ENCODE results near the gene ANO2.
"Not testable (repeated sequence)": the region's sequence is repeated elsewhere in the genome, so short reads cannot be mapped to it uniquely, and the experiment has no call there.

The ANO2 gene

DNA sequence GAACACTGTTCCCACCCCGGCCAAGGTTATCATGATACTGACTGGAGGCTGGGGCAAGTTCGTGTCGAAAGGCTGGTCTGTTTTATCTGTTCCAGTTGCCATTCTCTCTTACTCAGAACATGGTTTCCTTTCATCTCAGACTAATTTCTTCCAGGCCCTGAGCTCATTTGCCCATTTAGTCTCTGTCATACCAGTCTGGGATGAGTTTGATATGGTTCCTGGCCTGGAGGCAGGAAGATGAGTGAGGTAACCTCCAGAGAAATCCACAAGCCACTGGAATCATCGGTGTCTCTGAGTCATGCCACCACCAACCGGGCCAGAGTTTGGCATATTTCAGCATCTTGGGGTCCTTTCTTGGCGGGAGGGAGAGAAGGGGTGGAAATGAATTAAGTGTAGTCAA, 398.4 kb downstream of the ANO2 start:
- no peak for TF ChIP-seq ZNF274 (IDR thresholded peaks at IDR 0.05; ENCODE audit: low read depth, low read length)
- H3K4me3 ChIP-seq (ENCODE audit: low read length), result no peak overlapping the region

DNA sequence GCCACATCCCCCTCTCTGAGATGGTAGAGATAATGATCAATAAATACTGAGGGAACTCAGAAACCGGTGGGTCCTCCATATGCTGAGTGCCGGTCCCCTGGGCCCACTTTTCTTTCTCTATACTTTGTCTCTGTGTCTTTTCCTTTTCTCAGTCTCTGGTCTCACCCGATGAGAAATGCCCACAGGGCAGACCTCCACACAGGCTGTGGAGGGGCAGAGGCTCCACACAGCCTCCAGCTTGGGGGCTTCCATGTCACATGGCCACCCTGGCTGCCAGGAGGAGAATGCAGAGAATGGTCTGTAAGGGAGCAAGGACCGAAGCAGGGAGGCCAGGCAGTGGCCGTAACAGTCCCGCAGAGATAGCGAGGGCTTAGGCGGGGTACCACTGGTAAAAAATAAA, 407.3 kb downstream of the ANO2 start:
- no peak for TF ChIP-seq ZNF274 (IDR thresholded peaks at IDR 0.05; ENCODE audit: low read depth, low read length)
- no peak overlapping the region for H3K4me3 ChIP-seq (ENCODE audit: low read length)

DNA sequence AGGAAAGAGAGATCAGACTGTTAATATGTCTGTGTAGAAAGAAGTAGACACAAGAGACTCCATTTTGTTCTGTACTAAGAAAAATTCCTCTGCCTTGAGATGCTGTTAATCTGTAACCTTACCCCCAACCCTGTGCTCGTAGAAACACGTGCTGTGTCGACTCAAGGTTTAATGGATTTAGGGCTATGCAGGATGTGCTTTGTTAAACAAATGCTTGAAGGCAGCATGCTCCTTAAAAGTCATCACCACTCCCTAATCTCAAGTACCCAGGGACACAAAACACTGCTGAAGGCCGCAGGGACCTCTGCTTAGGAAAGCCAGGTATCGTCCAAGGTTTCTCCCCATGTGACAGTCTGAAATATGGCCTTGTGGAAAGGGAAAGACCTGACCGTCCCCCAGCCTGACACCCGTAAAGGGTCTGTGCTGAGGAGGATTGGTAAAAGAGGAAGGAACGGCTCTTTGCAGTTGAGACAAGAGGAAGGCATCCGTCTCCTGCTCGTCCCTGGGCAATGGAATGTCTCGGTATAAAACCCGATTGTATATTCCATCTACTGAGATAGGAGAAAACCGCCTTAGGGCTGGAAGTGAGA, 407.9 kb downstream of the ANO2 start:
- not testable (repeated sequence) for H3K4me3 ChIP-seq (ENCODE audit: low read length)

DNA sequence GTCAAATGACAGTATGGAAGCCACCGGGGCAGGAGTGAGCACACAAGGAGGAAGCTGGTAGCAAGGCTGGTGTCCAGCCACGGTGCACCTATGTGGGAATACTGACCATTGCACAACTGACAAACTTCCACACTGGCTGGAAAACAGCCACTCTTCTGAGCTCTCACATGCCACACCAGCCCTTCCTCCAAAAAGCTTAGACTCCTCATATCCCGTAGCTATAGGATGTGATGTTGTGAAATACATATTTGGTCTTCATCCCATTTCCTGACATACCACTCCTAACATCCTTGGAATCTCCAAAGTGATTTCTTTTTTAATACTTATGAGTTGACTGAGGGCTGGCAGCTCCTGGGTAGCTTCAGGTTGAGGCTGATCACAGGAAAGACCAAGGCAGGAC, 409.5 kb downstream of the ANO2 start:
- no peak overlapping the region for H3K4me3 ChIP-seq (ENCODE audit: low read length)
- no peak for TF ChIP-seq ZNF274 (IDR thresholded peaks at IDR 0.05; ENCODE audit: low read depth, low read length)

DNA sequence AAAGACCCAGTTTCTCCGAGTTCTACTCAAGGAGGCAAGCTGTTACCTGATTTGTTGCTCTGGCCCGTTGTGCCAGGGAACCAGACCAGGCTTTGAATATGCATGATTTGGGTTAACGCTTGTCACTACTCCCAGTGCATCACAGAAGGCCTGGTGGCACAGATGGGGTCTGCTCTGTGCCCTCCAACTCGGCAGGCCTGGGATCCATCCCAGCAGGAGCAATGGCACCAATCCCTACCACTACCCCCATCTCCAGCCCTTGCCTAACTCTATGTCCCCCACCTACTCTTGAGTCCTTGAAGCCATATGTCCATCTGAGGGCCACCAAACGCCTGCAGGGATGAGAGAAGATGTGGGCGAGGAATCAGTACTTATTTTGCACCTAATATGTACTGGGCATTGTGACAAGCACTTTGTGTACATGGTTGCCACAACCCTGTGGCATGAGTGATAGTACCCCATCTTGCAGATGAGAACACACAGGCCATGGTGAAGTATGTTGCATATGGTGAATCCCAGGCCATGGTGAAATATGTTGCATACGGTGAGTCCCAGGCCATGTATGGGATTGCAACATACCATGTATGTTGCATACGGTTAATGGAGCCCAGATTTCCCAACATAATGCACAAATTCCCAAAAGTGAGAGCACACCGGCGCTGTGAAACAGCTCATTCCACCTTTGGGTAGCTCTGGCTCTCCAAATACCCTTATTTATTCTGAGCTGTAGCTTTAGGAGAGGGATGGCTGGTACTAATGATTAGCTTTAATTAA, 410.4 kb downstream of the ANO2 start:
- TF ChIP-seq ZNF274 (IDR thresholded peaks at IDR 0.05; ENCODE audit: low read depth, low read length), result no peak
- no peak overlapping the region for H3K4me3 ChIP-seq (ENCODE audit: low read length)

DNA sequence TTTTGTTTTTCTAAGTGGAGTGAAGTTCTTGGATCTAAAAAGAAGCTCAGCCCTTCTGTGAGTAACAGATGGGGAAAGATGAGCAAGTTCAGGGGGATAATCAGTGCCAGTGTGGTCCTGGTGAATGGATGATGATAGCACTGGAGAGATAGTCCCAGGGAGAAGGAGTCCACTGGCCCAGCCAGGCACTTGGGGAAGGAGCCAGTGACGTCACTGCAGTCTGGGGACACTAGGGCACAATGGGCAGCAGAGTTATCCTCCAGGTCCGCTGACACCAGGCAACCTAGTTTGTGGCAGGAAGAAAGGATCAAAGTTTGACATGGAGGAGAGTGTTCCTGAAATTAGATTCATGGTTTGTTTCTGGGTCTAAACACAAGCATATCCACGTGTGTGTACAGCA, 411.7 kb downstream of the ANO2 start:
- TF ChIP-seq ZNF274 (IDR thresholded peaks at IDR 0.05; ENCODE audit: low read depth, low read length), result no peak

DNA sequence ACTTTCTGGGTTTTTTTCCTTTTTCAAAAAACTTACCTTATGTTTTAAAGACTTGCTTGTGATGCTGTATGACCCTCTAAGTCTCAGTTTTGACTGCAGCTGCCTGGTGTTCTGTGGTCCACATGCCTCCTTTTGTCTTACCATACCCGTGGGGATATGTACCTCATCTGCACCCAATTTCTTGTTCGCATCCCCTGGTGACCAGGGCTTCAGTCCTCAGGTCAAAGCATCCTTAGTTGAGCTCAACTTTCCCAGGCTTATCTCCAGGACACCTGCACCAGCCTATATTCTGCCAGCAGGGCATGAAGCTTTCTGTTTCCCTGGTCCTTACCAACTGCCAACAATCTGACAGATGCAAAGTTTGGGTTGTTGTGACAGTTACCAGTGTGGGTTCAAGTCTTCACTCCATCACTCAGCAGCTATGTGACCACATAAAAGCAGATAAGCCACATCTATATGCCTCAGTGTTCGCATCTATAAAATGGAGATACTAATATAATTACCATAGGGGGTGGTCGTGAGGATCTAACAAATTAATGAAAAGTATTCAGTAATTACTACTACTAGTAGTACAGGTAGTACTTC, 419.2 kb downstream of the ANO2 start:
- H3K4me3 ChIP-seq (ENCODE audit: low read length), result no peak overlapping the region
- no peak for TF ChIP-seq ZNF274 (IDR thresholded peaks at IDR 0.05; ENCODE audit: low read depth, low read length)

More for the DNA sequence above, 411.7 kb downstream of the ANO2 start:
- no peak overlapping the region for H3K4me3 ChIP-seq (ENCODE audit: low read length)

DNA sequence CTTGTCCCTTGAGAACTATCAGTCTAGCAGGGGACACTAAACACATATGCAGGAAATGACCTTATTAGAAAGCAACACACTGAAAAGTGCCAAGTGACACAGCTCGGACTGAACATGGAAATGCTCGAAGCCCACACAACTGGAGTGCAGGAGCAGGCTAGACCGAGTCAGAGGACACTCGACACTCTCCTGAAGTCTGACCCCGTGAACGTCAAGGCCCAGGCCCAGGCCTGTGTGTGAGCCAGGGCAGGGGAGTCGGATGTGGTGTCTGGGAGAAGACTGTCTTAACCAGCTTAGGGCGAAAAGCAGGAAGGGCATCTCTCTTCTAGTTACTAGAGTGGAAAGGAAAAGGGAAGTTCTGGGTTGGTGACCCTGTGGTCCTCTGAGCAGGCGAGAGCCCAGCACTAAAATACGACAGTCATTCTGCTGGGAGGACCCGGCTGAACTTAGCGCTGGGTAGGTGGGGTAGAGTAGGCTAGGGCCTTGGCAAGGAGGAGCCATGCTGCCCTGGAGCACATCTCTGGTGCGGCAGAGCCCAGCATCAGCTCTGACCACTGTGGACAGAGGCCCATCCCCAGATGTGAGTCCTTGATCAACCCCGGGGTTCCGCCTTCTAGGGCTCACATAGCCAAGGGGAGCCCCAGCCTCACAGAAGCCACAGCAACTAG, 420.2 kb downstream of the ANO2 start:
- TF ChIP-seq ZNF274 (IDR thresholded peaks at IDR 0.05; ENCODE audit: low read depth, low read length), result no peak
- H3K4me3 ChIP-seq (ENCODE audit: low read length), result no peak overlapping the region

DNA sequence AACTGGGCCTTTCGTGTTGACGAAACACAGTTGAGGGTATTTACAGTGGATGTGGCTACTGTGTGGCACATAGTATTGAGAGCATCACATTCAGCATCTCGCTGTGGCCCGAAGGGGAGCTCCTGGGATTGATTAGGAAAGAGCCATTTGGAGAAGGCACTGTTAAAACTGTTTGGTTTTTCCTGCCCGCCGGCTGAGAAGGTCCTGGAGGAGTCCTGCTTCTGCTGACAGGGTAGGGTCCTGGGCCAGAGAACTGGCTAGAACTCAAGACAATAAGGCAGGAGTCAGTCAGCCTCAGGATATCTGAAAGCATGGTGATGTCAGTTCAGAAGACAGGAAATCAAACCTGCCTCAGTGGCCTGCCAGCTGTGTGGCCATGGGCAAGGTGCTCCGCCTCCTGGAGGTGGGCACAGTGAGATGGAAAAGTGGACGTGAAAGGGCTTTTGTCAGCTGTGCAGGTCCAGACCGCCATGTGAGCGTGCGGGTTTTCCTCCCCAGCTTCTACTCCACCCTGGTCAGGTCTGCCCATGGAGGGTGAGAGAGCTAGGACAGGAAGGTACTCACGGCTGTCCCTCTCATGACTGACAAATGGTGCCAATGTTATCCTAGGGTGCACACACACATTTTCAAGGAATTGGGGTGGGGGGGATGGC, 420.8 kb downstream of the ANO2 start:
- no peak overlapping the region for H3K4me3 ChIP-seq (ENCODE audit: low read length)
- TF ChIP-seq ZNF274 (IDR thresholded peaks at IDR 0.05; ENCODE audit: low read depth, low read length), result no peak

DNA sequence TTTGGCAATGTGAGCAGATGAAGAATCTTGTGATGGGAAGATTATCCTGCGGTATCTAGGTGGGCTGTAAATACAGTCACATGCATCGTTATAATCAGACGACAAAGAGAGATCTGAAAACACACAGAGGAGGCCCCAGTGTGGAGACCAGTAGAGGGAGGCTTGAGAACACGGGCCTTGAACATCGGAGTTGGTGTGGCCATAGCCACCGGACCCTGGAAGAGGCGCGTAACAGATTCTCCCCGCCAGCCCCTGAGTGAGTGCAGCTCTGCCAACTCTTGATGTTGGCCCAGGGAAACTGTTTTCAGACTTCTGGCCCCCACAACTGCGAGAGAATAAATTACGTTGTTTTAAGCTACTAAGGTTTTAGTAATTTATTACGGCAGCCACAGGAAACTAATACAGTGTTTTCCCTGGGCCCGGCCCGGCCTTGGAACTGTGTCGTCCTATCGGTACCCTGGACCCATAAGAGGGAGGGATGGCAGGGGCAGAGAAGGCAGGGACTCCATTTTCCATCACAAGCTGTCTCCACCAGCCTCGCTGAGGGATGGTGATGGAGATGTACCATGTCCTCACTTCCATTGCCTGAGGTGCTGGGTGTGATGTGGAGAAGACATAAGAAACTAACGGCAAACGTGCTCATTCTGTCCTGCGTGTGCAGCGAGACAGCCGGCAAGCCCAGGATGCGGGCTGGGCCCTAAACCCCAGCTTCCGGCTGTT, 421.5 kb downstream of the ANO2 start:
- no peak for TF ChIP-seq ZNF274 (IDR thresholded peaks at IDR 0.05; ENCODE audit: low read depth, low read length)
- H3K4me3 ChIP-seq (ENCODE audit: low read length), result no peak overlapping the region

DNA sequence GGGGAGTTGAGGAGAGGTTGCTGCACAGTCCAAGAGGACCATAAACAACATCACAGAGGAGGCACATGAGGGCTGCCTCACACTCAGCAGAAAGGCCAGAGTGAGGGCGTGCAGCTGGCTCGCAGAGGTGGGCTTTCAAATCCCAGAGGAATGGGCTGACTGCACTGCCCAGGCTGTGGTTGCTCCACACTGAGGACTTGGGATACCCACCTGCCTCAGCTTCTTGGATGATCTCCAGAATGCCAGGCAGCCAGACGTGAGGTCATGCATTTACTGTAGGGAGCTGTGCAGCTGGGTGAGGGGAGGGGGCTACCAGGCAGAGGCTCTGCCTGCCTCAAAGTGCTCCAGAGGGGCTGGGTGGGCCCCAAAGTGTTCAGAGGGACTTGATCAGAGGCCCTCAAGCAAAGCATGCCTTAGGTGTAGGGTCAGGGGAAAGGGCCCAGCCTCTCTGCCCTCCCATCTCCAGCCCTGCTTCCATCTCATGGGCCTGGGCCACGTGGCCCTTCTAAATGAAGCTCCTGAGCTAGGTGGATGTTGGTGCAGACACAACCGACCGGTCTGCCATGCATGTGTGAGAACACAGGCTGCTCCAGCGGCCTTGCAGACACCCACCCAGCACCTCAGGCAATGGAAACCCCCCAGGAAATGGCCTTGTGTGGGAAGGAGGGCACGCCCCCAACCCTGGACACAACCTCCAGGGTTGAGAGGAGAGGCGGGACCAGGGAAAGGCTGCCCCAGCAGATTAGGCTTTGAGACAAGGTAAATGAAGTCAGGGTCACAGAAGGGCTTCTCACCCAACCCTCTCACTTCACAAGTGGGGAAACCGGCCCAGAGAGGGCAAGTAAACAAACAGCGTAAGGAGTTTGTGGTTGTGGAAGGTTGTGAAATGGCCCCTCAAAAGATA, 422.4 kb downstream of the ANO2 start:
- no peak overlapping the region for H3K4me3 ChIP-seq (ENCODE audit: low read length)
- TF ChIP-seq ZNF274 (IDR thresholded peaks at IDR 0.05; ENCODE audit: low read depth, low read length), result no peak

DNA sequence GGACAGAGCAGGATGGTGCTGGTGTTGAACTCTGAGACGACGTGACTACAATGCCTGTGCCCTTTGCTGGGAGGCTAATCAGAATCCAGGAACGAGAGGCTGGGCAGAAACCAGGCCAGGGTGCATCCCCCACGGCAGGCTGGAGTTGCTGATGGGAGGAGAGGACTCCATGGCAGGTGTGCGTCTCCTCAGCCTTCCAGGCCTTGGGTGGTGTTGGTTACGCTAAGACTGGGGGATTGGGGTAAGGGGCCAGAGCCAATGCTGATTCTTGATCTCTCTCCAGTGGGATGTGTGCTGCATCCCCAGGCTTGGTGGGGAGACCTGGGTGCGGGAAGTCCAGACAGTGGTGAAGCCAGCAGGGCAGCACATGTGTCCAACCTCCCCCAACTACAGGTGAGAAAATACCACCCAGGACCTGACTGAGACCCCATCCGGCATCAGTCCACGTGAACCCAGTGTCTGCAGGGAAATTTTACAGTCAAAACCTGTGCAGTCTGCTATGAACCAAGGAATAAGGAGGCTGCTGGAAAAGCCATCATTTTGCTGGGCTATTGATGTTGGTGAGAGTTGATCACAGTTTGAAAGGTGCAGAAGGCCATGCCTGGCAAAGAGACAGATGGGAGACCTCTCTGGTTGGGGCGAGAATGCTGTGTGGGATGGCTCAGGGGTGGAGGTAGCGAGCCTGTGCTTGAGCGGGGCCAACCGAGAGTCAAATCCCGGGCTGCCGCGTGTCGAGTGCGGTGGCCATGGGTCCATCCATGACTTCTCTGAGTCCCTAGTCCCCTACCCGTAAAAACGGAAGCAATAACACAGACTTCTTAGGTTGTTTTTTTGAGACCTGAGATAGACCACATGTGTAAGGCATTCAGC, 423.4 kb downstream of the ANO2 start:
- no peak for TF ChIP-seq ZNF274 (IDR thresholded peaks at IDR 0.05; ENCODE audit: low read depth, low read length)

More for the DNA sequence above, 423.4 kb downstream of the ANO2 start:
- H3K4me3 ChIP-seq (ENCODE audit: low read length), result no peak overlapping the region
